T-helper 1 cell treated with Interleukin-12 subunit alpha and Interleukin-12 subunit beta and Interleukin-4 antibody, amounts not matched to agents 30 μg/mL and 1 μg/mL, for 36 hours (primary cell): ENCODE data around the gene CCDC69.
"Not testable (repeated sequence)": the region's sequence is repeated elsewhere in the genome, so short reads cannot be mapped to it uniquely, and the experiment has no call there.

Experiments
- H3K27ac Mint-ChIP-seq: one replicate; pipeline ENCODE4 v1.8.0; 2021; ENCODE audit warnings: mild to moderate bottlenecking, mixed read lengths
- H3K27me3 Mint-ChIP-seq: one replicate; pipeline ENCODE4 v1.8.0; 2021; ENCODE audit warnings: low read depth, mixed read lengths
- H3K36me3 Mint-ChIP-seq: one replicate; pipeline ENCODE4 v1.8.0; 2021; ENCODE audit warnings: low read depth, mixed read lengths
- H3K4me1 Mint-ChIP-seq: one replicate; pipeline ENCODE4 v1.8.0; 2021; ENCODE audit warnings: low read depth, mixed read lengths
- H3K4me3 Mint-ChIP-seq: one replicate; pipeline ENCODE4 v1.8.0; 2021; ENCODE audit warnings: mild to moderate bottlenecking, moderate library complexity, mixed read lengths
- H3K9me3 Mint-ChIP-seq: one replicate; pipeline ENCODE4 v1.8.0; 2021; ENCODE audit warnings: mixed read lengths

The CCDC69 gene

DNA sequence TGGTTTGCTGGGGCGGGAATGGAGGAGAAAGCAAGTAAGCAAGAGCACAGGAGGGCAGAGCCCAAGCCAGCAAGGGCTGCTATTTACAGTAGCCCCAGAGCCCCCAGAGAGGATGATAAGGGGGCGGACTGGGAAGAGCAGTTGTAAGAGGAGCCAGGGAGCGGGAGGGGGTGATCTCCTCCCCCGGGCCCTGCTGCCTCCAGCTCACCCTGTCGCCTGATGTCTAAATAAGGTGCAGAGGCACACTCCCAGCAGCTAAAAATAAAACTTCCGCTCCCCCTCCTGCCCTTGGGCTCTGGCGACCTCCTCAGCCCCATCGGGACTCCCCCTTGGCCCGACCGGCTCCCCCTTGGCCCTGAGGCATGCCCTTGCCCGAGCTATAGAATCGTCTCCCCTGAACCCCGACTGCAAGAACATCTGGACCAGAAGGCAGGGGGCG, 14.4 kb upstream of the CCDC69 start:
- H3K27ac Mint-ChIP-seq: no peak overlapping the region
- H3K27me3 Mint-ChIP-seq: no peaks in the 10 kb centered on the region
- H3K4me3 Mint-ChIP-seq: no peak overlapping the region
- peaks cover 2% of the 10 kb centered on the region for H3K36me3 Mint-ChIP-seq
- no peaks in the 10 kb centered on the region for H3K9me3 Mint-ChIP-seq
- H3K4me1 Mint-ChIP-seq: peaks cover 12% of the 10 kb centered on the region

DNA sequence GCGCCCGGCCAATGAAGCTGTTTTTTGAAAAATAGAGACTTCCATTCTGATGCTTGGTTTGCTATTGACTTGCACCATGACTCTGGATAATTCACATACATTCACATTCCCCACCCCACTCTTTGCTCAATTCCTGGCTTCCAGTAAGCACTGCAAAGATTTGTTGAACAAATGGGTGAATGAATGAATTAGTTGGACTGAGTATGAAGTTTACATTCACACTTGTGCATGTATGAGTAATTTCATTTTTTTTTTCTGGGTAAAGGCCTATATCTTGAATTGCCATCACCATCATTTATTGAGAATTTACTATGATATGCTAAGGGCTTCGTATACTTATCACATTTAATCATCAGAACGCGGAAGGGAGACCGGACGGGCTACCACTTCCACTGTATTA, 13.8 kb upstream of the CCDC69 start:
- Mint-ChIP-seq H3K27ac (no peak overlapping the region), H3K27me3 (no peaks in the 10 kb centered on the region), H3K4me3 (no peak overlapping the region), H3K36me3 (peaks cover 2% of the 10 kb centered on the region), H3K4me1 (peaks cover 9% of the 10 kb centered on the region), H3K9me3 (no peaks in the 10 kb centered on the region)

DNA sequence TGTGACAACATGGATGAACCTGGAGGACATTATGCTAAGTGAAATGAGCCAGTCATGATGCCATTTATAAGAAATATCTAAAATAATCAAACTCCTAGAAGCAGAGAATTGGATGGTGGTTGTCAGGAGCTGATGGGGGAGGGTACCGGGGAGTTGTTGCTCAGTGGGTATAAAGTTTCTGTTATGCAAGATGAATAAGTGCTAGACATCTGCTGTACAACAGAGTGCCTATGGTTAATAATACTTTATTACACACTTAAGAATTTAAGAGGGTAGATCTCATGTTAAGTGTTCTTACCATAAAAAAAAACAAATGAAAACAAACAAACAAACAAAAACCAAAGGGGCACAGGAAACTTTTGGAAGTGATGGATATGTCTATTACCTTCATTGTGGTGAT, 13.0 kb upstream of the CCDC69 start:
- Mint-ChIP-seq H3K4me1 (peaks cover 9% of the 10 kb centered on the region), H3K9me3 (no peaks in the 10 kb centered on the region), H3K4me3 (no peak overlapping the region), H3K27me3 (no peaks in the 10 kb centered on the region), H3K36me3 (peaks cover 4% of the 10 kb centered on the region), H3K27ac (no peak overlapping the region)

DNA sequence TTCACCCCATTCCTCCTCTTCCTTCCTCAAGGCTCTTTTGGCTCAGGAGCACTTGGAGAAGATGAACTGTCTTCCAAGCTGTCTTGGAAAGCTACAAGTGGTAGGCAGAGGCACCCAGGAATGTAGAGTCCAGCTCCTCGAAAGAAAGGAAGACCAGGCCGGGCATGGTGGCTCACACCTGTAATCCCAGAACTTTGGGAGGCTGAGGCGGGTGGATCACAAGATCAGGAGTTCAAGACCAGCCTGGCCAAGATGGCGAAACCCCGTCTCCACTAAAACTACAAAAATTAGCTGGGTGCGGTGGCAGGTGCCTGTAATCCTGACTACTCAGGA, 11.3 kb upstream of the CCDC69 start:
- H3K27me3 Mint-ChIP-seq, H3K36me3 Mint-ChIP-seq, H3K9me3 Mint-ChIP-seq, H3K4me1 Mint-ChIP-seq, H3K4me3 Mint-ChIP-seq, H3K27ac Mint-ChIP-seq: not testable (repeated sequence)

DNA sequence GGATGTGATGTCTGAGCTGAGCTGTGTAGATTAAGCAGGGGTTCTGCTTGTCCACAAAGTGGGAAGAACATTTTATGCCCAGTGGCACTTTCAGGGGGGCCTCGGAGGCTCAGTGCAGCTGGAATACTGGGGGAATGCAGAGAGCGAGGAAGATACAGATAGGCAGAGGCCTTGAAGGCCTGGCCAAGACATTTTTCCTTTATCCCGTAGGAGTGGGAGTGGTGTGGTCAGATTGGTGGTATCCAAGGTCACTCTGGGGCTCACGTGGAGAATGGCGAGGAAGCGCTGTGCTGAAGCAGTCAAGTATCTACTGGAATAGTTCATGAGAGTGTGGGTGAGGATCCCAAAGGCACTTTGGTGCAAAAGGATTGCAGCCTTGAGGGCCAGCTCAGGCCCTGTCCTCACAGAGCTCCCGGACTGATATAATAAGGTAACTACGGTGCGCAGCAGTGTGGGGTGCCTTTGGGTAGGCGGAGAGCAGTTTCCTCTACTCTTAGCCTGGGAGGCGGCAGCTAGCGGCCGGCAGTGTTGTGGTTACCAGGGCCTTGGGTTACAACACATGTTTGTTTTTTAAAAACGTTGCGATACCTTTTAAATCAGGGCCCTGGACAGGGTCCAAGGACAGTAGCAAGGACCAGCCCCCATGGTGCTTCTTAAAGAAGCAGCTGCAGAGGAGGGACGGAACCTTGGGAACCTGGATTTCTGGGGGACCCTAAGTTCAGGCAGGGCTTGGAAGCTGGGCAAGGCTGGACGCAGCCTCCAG, 10.8 kb upstream of the CCDC69 start:
- Mint-ChIP-seq H3K4me1 (peaks cover 6% of the 10 kb centered on the region), H3K36me3 (peaks cover 10% of the 10 kb centered on the region), H3K9me3 (no peaks in the 10 kb centered on the region), H3K27ac (no peak overlapping the region), H3K27me3 (no peaks in the 10 kb centered on the region), H3K4me3 (no peak overlapping the region)

DNA sequence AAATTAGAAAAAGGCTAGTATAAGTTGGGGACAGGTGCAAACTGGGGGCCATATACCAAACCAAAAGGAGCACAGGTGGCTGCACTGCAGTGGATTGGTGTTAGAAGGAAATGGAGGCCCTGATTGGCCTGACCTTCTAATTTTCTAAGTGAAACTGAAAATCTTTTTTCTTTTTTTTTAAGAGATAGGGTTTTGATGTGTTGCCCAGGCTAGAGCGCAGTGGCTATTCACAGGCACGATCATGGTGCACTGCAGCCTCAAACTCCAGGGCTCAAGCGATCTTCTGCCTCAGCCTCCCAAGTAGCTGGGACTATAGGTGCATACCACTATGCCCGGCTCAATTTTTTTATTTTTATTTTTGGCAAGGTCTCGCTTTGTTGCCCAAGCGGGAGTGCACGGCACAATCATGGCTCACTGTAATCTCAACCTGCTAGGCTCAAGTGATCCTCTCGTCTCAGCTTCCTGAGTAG, 9.8 kb upstream of the CCDC69 start:
- Mint-ChIP-seq H3K9me3 (no peaks in the 10 kb centered on the region), H3K4me3 (no peak overlapping the region), H3K27ac (no peak overlapping the region), H3K36me3 (peaks cover 14% of the 10 kb centered on the region), H3K4me1 (peaks cover 6% of the 10 kb centered on the region), H3K27me3 (no peaks in the 10 kb centered on the region)

DNA sequence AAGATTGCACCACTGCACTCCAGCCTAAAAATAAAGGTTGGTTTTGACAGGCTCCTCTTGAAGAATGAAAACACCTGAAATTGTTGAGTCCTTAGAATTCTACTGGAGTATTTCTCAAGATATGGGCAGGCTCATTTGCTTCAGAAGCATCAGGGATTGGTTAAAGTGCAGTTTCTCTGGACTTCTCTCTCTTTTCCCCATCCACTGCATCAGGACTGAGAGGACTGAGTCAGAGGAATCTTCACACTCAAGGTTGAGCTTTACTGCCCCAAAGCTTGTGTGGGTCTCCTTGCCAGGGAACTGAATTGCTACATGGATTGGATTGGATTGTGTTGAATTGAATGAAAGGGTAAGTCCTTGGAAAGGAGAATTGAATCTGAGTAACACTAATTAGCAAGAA, 7.5 kb upstream of the CCDC69 start:
- Mint-ChIP-seq H3K9me3 (no peaks in the 10 kb centered on the region), H3K4me3 (no peak overlapping the region), H3K36me3 (peaks cover 15% of the 10 kb centered on the region), H3K27ac (no peak overlapping the region), H3K4me1 (peaks cover 6% of the 10 kb centered on the region), H3K27me3 (no peaks in the 10 kb centered on the region)

DNA sequence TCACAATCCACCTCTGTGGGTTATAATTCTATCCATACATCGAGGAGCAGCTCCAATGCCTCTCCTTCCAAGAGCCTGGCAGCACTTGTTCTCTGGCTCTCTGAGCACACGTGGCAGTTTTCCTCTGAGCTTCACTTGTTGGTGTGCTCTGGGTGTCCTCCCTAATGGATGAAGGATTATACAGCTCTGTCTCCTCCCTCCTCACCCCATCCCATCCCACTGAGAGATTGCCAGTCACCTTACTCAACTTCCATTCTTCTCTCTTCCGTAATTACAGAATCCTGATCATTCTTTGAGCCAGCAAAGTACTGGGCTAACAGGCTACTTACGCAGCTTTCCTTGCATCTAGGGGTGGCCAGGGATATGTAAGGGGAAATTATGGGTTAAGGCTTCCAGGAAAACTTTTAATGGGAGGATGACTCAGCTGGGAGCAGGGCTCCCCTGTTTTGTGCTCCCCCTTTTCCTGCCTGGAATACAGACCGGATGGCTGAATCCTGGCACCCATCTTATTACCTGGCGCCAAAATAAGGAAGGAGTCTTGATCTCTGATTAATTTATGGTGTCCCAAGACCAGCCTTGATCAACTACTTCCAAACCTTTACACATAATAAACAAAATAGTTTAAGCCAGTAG, 6.3 kb upstream of the CCDC69 start:
- Mint-ChIP-seq H3K4me3 (no peak overlapping the region), H3K4me1 (peaks cover 6% of the 10 kb centered on the region), H3K9me3 (no peaks in the 10 kb centered on the region), H3K27me3 (no peaks in the 10 kb centered on the region), H3K36me3 (peaks cover 15% of the 10 kb centered on the region), H3K27ac (no peak overlapping the region)

DNA sequence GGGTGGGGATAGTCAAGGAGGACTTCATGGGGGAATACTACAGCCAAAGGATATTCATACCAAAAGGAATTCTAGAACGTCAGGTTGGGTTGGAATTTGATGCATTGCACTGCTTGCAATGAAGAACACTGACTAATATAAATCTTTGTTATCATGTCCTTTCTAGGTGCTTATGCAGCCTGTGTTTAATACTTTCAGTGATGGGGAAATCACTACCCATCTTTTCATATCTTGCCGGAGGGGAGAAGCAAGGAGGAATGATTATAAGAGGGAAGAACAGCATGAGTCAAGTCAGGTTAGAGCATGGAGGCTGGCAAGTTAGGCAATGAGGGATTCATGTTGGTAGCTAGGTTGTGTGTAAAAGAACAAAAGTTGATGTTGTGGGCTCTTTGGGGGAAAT, 5.1 kb upstream of the CCDC69 start:
- Mint-ChIP-seq H3K36me3 (peaks cover 17% of the 10 kb centered on the region), H3K9me3 (no peaks in the 10 kb centered on the region), H3K27ac (no peak overlapping the region), H3K27me3 (no peaks in the 10 kb centered on the region), H3K4me3 (no peak overlapping the region), H3K4me1 (peaks cover 9% of the 10 kb centered on the region)

DNA sequence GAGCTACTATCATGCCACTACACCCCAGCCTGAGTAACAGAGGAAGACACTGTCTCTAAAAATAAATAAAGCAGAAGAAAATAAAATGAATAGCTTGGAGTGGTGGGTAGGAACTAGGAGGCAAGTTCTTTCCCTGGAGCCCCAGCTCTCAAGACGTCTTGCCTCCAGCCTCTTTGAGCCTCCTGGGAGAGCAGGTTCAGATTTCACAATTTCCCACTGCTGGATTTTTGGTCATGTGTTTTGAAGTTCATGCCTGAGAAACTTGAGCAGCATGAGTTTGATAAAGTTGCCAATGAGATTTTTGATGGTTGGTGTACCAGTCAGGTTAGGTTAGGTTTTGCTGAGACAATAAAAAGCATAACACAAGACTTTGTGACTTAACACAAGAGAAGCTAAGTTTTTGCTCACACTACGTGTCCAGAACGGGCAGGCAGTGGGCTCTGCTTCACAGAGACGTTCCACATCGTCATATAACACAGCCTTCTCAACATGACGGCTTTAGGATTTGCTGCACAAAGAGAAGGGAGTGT, 4.1 kb upstream of the CCDC69 start:
- H3K4me1 Mint-ChIP-seq: peaks cover 10% of the 10 kb centered on the region
- no peak overlapping the region for H3K4me3 Mint-ChIP-seq
- H3K27me3 Mint-ChIP-seq: no peaks in the 10 kb centered on the region
- no peaks in the 10 kb centered on the region for H3K9me3 Mint-ChIP-seq
- H3K36me3 Mint-ChIP-seq: peaks cover 17% of the 10 kb centered on the region
- H3K27ac Mint-ChIP-seq: no peak overlapping the region

DNA sequence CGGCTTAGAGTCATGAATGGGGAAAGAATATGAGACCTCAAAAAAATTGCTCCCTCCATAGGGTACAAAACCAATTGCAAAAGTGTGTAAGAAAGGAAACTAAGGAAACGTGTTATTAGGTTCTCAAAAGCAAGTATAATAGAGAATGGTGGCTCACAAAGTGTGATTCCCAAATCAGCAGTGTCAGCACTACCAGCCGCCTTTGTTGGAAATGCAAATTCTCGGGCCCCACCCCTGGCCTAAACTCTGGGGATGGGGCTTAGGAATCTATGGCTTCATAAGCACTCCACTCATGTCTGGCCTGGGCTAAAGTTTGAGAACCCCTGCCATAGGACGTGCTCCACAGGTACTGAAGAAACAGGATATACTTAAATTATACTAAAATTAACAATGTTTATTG, 1.6 kb upstream of the CCDC69 start:
- no peaks in the 10 kb centered on the region for H3K9me3 Mint-ChIP-seq
- no peaks in the 10 kb centered on the region for H3K27me3 Mint-ChIP-seq
- H3K27ac Mint-ChIP-seq: peak overlapping the region; percentile 35
- H3K36me3 Mint-ChIP-seq: peaks cover 25% of the 10 kb centered on the region
- H3K4me1 Mint-ChIP-seq: peaks cover 32% of the 10 kb centered on the region
- H3K4me3 Mint-ChIP-seq: no peak overlapping the region

DNA sequence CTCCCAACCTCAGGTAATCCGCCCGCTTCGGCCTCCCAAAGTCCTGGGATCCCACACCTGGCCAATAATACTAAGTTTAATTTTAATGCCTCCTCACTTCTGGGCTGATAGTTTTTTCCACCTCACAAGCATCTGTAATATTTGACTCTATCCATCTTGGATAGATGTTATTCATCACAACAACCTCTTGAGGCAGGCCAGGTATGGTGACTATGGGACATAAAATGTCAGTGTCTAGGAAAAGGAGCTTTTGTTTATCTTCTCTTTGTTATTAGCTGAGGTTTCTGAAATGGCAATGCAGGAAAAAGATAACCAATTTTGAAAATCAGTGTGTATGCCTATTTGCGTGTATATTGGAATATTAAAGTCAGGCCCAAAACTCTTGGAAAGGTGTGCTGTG, 1.2 kb upstream of the CCDC69 start:
- Mint-ChIP-seq H3K9me3 (no peaks in the 10 kb centered on the region), H3K4me1 (peaks cover 36% of the 10 kb centered on the region), H3K4me3 (peak overlapping the region; percentile 36), H3K27me3 (no peaks in the 10 kb centered on the region), H3K36me3 (peaks cover 29% of the 10 kb centered on the region), H3K27ac (peak overlapping the region; percentile 35)

DNA sequence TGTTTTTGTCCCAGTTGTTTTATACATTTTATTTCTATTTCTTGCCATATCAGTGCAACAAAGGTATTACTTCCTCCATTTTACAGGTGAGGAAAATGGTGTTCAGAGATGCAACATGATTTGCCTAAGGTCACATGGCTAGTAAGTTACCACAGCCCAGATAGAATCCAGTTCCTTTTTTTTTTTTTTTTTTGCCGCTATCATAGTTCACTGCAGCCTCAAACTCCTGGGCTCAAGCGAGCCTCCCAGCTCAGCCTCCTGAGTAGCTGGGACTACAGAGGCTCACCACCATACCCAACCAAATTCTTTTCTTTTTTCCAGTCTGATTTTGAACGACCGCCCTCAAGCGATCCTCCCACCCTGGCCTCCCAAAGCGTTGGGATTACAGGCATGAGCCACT, 480 bp upstream of the CCDC69 start:
- Mint-ChIP-seq H3K36me3 (peaks cover 31% of the 10 kb centered on the region), H3K4me3 (peak overlapping the region; percentile 85), H3K27ac (peak overlapping the region; percentile 59), H3K9me3 (no peaks in the 10 kb centered on the region), H3K27me3 (no peaks in the 10 kb centered on the region), H3K4me1 (peaks cover 41% of the 10 kb centered on the region)

DNA sequence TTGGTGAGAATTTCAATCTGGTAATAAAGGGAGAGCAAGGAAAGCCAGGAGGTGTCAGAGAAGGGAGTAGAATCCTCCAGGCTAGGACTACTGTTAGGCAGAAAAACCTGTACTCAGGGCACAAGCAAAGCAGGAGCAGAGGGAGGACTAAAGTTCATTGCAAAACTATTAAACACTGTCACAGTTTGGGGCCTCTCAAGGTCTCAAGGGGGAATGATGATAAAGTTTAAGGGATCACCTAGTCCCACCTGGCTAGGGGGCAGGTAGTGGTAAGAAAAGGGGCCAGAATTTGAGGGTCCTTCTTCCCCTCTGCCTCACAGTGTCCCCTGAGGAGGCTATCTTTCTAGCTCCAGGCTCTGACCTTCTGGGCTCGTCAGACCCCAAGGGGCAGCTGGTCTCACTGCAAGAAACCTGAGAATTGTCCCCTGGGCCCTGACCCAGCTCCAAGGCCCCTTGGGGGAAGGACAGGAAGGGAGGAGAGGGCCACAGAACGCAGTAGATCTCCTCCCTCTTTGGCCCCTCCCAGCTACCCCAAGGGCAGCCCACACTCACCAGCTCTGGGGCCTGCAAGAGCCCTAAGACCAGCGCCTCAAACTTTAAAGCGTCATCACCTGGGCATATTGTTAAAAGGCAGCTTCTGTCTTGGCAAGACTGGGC, 974 bp downstream of the CCDC69 start:
- H3K9me3 Mint-ChIP-seq: no peaks in the 10 kb centered on the region
- peaks cover 54% of the 10 kb centered on the region for H3K4me1 Mint-ChIP-seq
- peak overlapping the region; percentile 85 for H3K4me3 Mint-ChIP-seq
- no peaks in the 10 kb centered on the region for H3K27me3 Mint-ChIP-seq
- H3K27ac Mint-ChIP-seq: peak overlapping the region; percentile 88
- peaks cover 39% of the 10 kb centered on the region for H3K36me3 Mint-ChIP-seq
